Mucosa of stomach (tissue), 1 donor: ENCODE results near the gene METAP2.

ENCODE experiments used
- H3K27me3 ChIP-seq: one replicate; pipeline ENCODE4 v1.7.0; 2013; ENCODE audit warnings: mild to moderate bottlenecking, low read length; ENCODE audit not compliant: control insufficient read depth, insufficient read depth
- H3K36me3 ChIP-seq: one replicate; pipeline ENCODE4 v1.7.0; 2013; ENCODE audit warnings: low read length; ENCODE audit not compliant: control insufficient read depth, insufficient read depth
- H3K4me1 ChIP-seq: one replicate; pipeline ENCODE4 v1.7.0; 2013; ENCODE audit warnings: mild to moderate bottlenecking, low read length; ENCODE audit not compliant: control insufficient read depth, insufficient read depth
- H3K4me3 ChIP-seq: one replicate; pipeline ENCODE4 v1.7.0; 2013; ENCODE audit warnings: low read length
- H3K9ac ChIP-seq: one replicate; pipeline ENCODE4 v1.7.0; 2013; ENCODE audit warnings: mild to moderate bottlenecking, low read length, moderate library complexity
- H3K9me3 ChIP-seq: one replicate; pipeline ENCODE4 v1.7.0; 2013; ENCODE audit warnings: mild to moderate bottlenecking, low read length, moderate library complexity; ENCODE audit not compliant: control insufficient read depth
- donor health status: Pancreatic carcinoma.

The METAP2 gene

DNA sequence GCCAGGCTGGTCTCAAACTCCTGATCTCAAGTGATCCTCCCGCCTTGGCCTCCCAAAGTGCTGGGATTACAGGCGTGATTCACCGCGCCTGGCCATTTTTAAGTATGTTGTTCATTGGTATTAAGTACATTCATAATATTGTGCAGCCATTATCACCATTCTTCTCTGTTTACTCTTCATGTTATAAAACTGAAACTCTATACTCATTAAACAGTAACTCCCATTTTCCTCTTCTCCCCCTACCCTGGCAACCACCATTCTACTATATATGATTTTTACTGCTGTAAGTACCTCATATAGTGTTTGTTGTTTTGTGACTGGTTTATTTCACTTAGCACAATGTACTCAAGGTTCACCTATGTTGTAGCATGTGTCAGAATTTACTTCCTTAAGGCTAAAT, 23.1 kb downstream of the METAP2 start:
- Histone ChIP-seq H3K9ac (no peak overlapping the region), H3K27me3 (no peaks in the 10 kb centered on the region), H3K36me3 (no peaks in the 10 kb centered on the region), H3K9me3 (no peaks in the 10 kb centered on the region), H3K4me3 (no peak overlapping the region), H3K4me1 (no peaks in the 10 kb centered on the region)

DNA sequence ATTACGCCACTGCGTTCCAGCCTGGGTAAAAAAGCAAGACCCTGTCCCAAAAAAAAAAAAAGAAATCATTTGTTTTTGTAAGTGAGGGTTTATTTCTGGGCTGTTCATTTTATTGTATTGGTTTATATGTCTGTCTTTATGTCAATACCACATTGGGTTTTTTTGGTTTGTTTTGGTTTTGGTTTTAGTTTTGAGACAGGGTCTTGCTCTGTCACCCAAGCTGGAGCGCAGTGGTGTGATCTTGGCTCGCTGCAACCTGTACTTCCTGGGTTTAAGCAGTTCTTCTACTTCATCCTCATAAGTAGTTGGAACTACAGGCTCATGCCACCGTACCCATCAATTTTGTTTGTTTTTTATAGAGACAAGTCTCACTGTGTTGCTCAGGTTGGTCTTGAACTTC, 25.0 kb downstream of the METAP2 start:
- no peak overlapping the region for H3K9ac ChIP-seq
- H3K27me3 ChIP-seq = no peaks in the 10 kb centered on the region
- H3K4me1 ChIP-seq = no peaks in the 10 kb centered on the region
- no peak overlapping the region for H3K4me3 ChIP-seq
- no peaks in the 10 kb centered on the region for H3K9me3 ChIP-seq
- H3K36me3 ChIP-seq = no peaks in the 10 kb centered on the region

DNA sequence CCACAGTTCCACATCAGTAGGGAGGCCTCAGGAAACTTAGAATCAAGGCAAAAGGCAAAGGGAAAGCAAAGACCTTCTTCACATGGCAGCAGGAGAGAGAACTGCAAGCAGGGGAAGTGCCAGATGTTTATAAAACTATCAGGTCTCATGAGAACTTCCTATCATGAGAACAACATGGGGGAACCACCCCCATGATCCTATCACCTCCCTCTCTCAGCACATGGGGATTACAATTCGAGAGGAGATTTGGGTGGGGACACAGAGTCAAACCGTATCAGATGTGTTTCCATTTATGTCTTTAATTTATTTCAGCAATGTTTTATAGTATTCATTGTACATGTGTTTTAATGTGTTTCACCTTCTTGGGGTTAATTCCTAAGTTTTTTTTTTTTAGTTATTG, 25.8 kb downstream of the METAP2 start:
- H3K9ac ChIP-seq = no peak overlapping the region
- H3K9me3 ChIP-seq = no peaks in the 10 kb centered on the region
- no peaks in the 10 kb centered on the region for H3K4me1 ChIP-seq
- H3K4me3 ChIP-seq = no peak overlapping the region
- no peaks in the 10 kb centered on the region for H3K36me3 ChIP-seq
- H3K27me3 ChIP-seq = no peaks in the 10 kb centered on the region

DNA sequence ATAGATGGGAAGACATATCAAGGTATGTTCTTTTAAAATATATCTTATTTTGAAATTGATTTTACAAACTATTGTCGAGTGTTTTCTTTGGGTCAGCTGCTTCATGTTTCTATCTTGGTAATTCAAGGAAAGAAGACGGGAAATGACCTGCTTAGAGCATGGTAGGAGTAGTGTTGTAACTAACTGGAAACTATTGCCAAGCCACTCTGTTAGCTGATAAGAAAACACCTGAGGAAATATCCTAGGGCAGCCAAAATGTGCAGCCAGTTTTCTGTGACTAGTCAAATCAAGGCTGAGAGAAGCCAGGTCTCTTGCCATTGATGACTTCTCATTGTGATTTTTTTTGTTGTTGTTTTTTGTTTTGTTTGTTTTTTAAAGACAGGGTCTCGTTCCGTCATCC, 30.2 kb downstream of the METAP2 start:
- no peak overlapping the region for H3K9ac ChIP-seq
- no peaks in the 10 kb centered on the region for H3K27me3 ChIP-seq
- no peak overlapping the region for H3K4me3 ChIP-seq
- H3K4me1 ChIP-seq = no peaks in the 10 kb centered on the region
- H3K9me3 ChIP-seq = no peaks in the 10 kb centered on the region
- H3K36me3 ChIP-seq = no peaks in the 10 kb centered on the region

DNA sequence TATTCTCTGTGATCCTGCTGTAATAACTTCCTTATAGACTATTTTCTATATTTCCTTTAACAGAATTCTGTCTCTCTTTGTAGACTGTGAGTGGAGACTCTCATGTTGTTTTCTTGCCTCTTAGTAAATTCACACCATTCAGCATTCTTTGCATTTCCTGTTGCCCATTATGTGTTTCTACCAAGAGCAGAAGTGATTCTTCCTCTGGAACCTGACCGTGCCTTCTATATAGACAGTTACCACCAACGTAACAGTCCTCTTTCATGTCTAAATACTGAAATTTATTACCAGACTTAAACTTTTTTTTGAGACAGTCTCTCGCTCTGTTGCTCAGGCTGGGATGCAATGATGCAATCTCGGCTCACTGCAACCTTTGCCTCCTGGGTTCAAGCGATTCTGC, 31.1 kb downstream of the METAP2 start:
- H3K4me3 ChIP-seq = no peak overlapping the region

DNA sequence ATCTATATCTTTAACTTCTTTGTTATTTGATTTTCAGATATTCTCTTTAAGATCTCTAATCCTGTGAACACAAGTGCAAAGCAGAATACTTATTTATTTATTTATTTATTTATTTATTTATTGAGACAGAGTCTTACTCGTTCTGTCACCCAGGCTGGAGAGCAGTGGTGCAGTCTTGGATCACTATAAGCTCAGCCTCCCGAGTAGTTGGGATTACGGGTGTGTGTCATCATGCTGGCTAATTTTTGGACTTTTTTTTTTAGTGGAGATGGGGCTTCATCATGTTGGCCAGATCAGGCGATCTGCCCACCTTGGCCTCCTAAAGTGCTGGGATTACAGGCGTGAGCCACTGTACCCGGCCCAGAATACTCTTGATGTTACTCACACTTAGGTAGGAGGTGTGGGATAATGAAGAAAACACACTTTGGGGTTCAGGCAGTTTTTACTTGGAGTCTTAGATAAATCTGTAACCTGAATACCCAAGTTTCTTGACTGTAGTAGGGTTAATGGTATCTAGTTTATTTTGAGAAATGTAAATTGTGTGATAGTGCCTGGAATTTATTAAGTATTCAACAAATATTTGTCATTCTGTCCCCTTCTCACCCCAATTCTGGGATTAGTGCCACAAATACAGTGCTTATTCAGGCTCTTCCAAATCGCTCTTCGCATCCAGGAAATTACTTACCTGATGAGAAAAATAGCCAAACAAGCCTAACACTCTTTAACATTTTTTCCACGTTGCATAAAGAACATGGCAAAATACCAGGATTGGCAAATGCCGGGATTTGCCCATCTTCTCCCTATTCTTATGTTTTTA, 33.0 kb downstream of the METAP2 start:
- Histone ChIP-seq H3K27me3 (no peaks in the 10 kb centered on the region), H3K36me3 (peaks cover 2% of the 10 kb centered on the region), H3K9me3 (no peaks in the 10 kb centered on the region), H3K4me1 (no peaks in the 10 kb centered on the region), H3K4me3 (no peak overlapping the region), H3K9ac (no peak overlapping the region)

More for the DNA sequence above, 31.1 kb downstream of the METAP2 start:
- Histone ChIP-seq H3K27me3 (no peaks in the 10 kb centered on the region), H3K36me3 (no peaks in the 10 kb centered on the region), H3K4me1 (no peaks in the 10 kb centered on the region), H3K9me3 (no peaks in the 10 kb centered on the region), H3K9ac (no peak overlapping the region)

DNA sequence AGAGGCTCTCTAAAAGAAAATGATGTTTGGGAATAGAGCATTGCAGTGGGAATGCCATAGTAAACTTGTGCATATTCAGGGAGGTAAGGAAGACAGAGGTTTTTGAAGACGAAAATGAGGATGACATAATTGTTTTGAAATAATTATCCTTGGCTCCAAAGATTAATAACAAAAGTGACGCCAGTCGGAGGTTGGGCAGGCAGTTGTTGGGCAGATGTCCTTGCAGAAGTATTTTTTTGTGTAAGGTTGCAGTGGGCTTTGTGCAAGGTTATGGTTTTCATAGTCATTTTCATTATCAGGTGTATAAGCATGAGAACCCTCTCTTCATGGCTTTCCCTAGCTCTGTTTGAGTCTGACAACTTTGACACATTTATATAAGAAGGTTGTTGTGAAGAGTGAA, 35.3 kb downstream of the METAP2 start:
- Histone ChIP-seq H3K36me3 (peaks cover 5% of the 10 kb centered on the region), H3K4me3 (no peak overlapping the region), H3K9ac (no peak overlapping the region), H3K9me3 (no peaks in the 10 kb centered on the region), H3K27me3 (no peaks in the 10 kb centered on the region), H3K4me1 (no peaks in the 10 kb centered on the region)

DNA sequence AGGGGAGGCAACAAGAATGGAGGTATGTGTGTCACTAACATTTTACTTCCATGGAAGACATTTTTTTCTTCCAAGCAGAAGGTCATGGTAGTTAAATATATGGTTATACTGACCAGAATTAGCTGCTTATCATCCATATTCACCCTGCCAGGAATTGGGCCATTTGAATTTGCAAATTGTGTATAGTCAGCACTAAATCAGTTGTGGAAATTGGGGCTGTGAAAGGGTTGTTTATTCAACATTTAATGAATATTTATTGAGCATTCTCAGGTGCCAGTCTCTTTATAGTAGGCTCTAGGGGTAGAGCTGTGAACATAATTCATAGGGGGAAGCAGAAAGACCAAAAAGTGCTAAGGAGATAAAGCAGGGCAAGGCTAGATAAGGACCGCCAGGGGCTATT, 38.0 kb downstream of the METAP2 start:
- no peaks in the 10 kb centered on the region for H3K9me3 ChIP-seq
- H3K36me3 ChIP-seq = peaks cover 5% of the 10 kb centered on the region
- no peak overlapping the region for H3K9ac ChIP-seq
- no peak overlapping the region for H3K4me3 ChIP-seq
- H3K4me1 ChIP-seq = no peaks in the 10 kb centered on the region
- H3K27me3 ChIP-seq = no peaks in the 10 kb centered on the region

DNA sequence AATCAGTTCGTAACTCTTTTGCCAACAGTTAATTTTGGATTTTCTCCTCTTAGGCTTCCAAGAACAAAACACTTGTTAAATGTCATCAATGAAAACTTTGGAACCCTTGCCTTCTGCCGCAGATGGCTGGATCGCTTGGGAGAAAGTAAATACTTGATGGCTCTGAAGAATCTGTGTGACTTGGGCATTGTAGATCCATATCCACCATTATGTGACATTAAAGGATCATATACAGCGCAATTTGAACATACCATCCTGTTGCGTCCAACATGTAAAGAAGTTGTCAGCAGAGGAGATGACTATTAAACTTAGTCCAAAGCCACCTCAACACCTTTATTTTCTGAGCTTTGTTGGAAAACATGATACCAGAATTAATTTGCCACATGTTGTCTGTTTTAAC, 39.6 kb downstream of the METAP2 start:
- H3K9me3 ChIP-seq = no peaks in the 10 kb centered on the region
- H3K36me3 ChIP-seq = peaks cover 5% of the 10 kb centered on the region

DNA sequence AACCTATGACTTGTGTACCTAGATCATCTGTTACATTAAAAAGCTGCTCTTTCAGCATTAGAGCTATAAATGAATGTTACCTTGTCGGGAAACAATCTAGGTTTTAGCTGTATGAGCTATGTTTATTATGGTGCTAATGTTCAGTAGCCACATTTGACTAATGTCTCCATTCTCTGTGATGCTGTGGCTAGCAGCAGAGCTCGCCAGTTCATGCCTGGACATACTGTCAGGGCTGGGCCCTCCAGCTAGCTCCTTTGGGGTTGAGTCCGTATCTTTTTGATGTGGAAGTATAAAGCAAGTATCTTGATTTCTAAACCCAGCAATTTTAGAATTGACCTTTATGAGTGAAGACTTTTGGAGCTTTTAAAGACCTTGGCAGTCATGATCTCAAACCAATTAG, 41.2 kb downstream of the METAP2 start:
- no peak overlapping the region for H3K9ac ChIP-seq
- H3K27me3 ChIP-seq = no peaks in the 10 kb centered on the region
- peaks cover 5% of the 10 kb centered on the region for H3K36me3 ChIP-seq
- H3K4me3 ChIP-seq = no peak overlapping the region
- no peaks in the 10 kb centered on the region for H3K4me1 ChIP-seq
- H3K9me3 ChIP-seq = no peaks in the 10 kb centered on the region

More for the DNA sequence above, 39.6 kb downstream of the METAP2 start:
- no peak overlapping the region for H3K9ac ChIP-seq
- H3K27me3 ChIP-seq = no peaks in the 10 kb centered on the region
- H3K4me3 ChIP-seq = no peak overlapping the region
- H3K4me1 ChIP-seq = no peaks in the 10 kb centered on the region

DNA sequence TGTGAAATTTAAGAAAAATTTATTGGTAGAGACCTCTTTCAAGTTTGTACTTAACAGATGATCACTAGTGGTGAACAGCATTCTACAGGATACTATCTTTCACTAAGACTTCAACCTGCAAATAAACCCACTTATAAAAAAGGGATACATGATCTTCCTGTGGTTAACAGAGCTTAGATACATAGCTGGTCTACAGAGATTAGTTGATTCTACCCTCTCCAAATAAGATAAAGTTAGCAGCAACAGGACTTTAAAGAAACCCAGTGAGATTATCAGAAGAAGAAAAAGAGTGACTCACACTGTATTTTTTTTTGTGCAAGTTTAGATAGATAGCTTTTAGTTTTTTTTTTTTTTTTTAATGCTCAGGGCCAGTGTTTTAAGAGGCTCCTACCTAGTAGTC, 42.8 kb downstream of the METAP2 start:
- Histone ChIP-seq H3K36me3 (peaks cover 5% of the 10 kb centered on the region), H3K27me3 (no peaks in the 10 kb centered on the region), H3K4me1 (no peaks in the 10 kb centered on the region), H3K9ac (no peak overlapping the region), H3K9me3 (no peaks in the 10 kb centered on the region), H3K4me3 (no peak overlapping the region)

DNA sequence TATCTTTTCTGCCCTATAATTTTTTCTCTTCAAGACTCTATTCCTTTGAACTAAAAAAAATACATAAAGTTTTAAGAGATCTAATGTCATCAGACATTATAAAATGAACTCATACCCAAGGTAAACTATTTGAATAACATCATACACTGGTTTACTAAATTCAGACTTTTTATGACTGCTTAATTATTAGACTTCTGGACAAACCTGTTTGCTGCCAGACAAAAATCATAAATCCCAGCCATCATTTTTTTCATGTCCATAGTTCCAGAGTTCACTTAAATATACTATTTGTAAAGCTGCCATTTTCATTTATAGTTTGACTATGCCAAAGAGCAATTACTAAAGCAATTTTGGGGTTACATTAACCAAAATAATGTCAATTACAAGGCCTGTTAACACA, 43.3 kb downstream of the METAP2 start:
- Histone ChIP-seq H3K9ac (no peak overlapping the region), H3K4me1 (no peaks in the 10 kb centered on the region), H3K27me3 (no peaks in the 10 kb centered on the region), H3K4me3 (no peak overlapping the region), H3K36me3 (no peaks in the 10 kb centered on the region), H3K9me3 (no peaks in the 10 kb centered on the region)

DNA sequence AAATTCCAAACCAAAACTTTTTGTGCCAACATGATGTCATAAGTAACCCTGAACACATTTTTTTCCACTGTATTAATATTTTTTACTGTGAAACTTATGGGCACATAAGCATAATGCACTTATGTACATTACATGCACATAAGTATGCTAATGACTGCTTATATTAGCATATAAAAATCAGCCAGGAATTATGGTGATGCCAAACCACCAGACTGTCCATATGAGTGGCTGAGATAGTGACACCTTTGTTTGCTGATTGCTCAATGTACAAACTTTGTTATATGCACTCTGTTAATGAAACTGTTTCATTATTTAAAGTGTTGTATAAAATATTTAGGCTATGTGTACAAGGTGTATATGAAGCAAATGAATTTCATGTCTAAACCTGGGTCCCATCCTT, 45.0 kb downstream of the METAP2 start:
- Histone ChIP-seq H3K9me3 (no peaks in the 10 kb centered on the region), H3K27me3 (no peaks in the 10 kb centered on the region), H3K9ac (no peak overlapping the region), H3K4me3 (no peak overlapping the region), H3K36me3 (no peaks in the 10 kb centered on the region), H3K4me1 (no peaks in the 10 kb centered on the region)
